Measurements from ENCODE around the gene TRPC3. TPM values are rescaled to one million over a fixed set of nuclear protein-coding genes. Genes with fewer than 3 reads are reported as not detected.

The TRPC3 gene
- polyA plus RNA-seq, 1 donor from 2014 or later, result 6.9 TPM

- Histone ChIP-seq H3K4me3 (ENCODE audit: low read length) (no peak overlapping the region), H3K9me2 (ENCODE audit: insufficient read depth, low read length) (no peaks in the 10 kb centered on the region), H3K4me2 (ENCODE audit: low read length) (no peak overlapping the region), H3K27ac (ENCODE audit: low read length) (no peak overlapping the region), H2AFZ (ENCODE audit: low read depth, low read length) (no peak overlapping the region), H3K27me3 (ENCODE audit: insufficient read depth, low read depth, low read length) (no peaks in the 10 kb centered on the region), H3K9ac (ENCODE audit: low read length) (no peak overlapping the region), H3K79me2 (replicated peaks; ENCODE audit: insufficient read depth, low read length) (no peaks in the 10 kb centered on the region), H3F3A (ENCODE audit: insufficient read depth, low read length, poor library complexity, severe bottlenecking) (no peaks in the 10 kb centered on the region), H3K9me3 (ENCODE audit: low read length) (no peaks in the 10 kb centered on the region), H4K20me1 (ENCODE audit: insufficient read depth) (no peaks in the 10 kb centered on the region), H3K36me3 (ENCODE audit: insufficient read depth, low read length) (no peaks in the 10 kb centered on the region)
- TF ChIP-seq RAD21 (conservative IDR thresholded peaks at IDR 0.05), result no peak
- TF ChIP-seq CTCF (IDR thresholded peaks at IDR 0.05; ENCODE audit: poor library complexity, severe bottlenecking), result no peak
- TF ChIP-seq EZH2 (IDR thresholded peaks at IDR 0.05; ENCODE audit: borderline replicate concordance, insufficient read depth, low read length, poor library complexity, severe bottlenecking), result no peak
- no peak for TF ChIP-seq EP300 (conservative IDR thresholded peaks at IDR 0.05; ENCODE audit: poor library complexity, severe bottlenecking)
- no peak for TF ChIP-seq TAF1 (IDR thresholded peaks at IDR 0.05; ENCODE audit: low read depth)
- TF ChIP-seq REST (IDR thresholded peaks at IDR 0.05; ENCODE audit: borderline replicate concordance), result no peak
- TF ChIP-seq MXI1 (conservative IDR thresholded peaks at IDR 0.05; ENCODE audit: poor library complexity, severe bottlenecking), result no peak
- no peak for TF ChIP-seq SMC3 (conservative IDR thresholded peaks at IDR 0.05; ENCODE audit: poor library complexity)
- TF ChIP-seq POLR2AphosphoS5 (IDR thresholded peaks at IDR 0.05), result no peak
These were observed 13.4 kb downstream of the TRPC3 start for GRCh38 chr4:121938282-121939092.

- Histone ChIP-seq H3K36me3 (ENCODE audit: insufficient read depth, low read length) (no peaks in the 10 kb centered on the region), H3K9me2 (ENCODE audit: insufficient read depth, low read length) (no peaks in the 10 kb centered on the region), H3K79me2 (replicated peaks; ENCODE audit: insufficient read depth, low read length) (no peaks in the 10 kb centered on the region), H3K27ac (ENCODE audit: low read length) (no peak overlapping the region), H3F3A (ENCODE audit: insufficient read depth, low read length, poor library complexity, severe bottlenecking) (no peaks in the 10 kb centered on the region), H3K4me2 (ENCODE audit: low read length) (no peak overlapping the region), H3K9ac (ENCODE audit: low read length) (no peak overlapping the region), H3K27me3 (ENCODE audit: insufficient read depth, low read depth, low read length) (no peaks in the 10 kb centered on the region), H4K20me1 (ENCODE audit: insufficient read depth) (no peaks in the 10 kb centered on the region), H2AFZ (ENCODE audit: low read depth, low read length) (no peak overlapping the region), H3K9me3 (ENCODE audit: low read length) (no peaks in the 10 kb centered on the region), H3K4me3 (ENCODE audit: low read length) (no peak overlapping the region)
- TF ChIP-seq TAF1 (IDR thresholded peaks at IDR 0.05; ENCODE audit: low read depth) (no peak), POLR2AphosphoS5 (IDR thresholded peaks at IDR 0.05) (no peak), EZH2 (IDR thresholded peaks at IDR 0.05; ENCODE audit: borderline replicate concordance, insufficient read depth, low read length, poor library complexity, severe bottlenecking) (no peak), EP300 (conservative IDR thresholded peaks at IDR 0.05; ENCODE audit: poor library complexity, severe bottlenecking) (no peak), SMC3 (conservative IDR thresholded peaks at IDR 0.05; ENCODE audit: poor library complexity) (no peak)
These were observed 15.8 kb downstream of the TRPC3 start for GRCh38 chr4:121936101-121936500.

Data from neural cell (in vitro differentiated cells).